Stimulated activated effector memory CD8-positive, alpha-beta T cell treated with anti-CD3 and anti-CD28 coated beads, Interleukin-12 subunit alpha, Interleukin-12 subunit beta, amount 100 ng/mL, for 72 hours (primary cell): Measurements from ENCODE around the gene TMEM212.

Experiments
- ATAC-seq: fragments of 150-1000 bp; cut with Tn5 transposase; 2 replicates; pipeline ENCODE4 v1.10.0; 2021
- DNase-seq, 2 donors: peaks; one replicate each; pipeline ENCODE4 v3.0.0; 2021 to 2022; ENCODE audit warnings: low spot score in 2 of 2
- H3K27ac Mint-ChIP-seq: one replicate; pipeline ENCODE4 v1.8.0; 2022; ENCODE audit warnings: mild to moderate bottlenecking, mixed read lengths
- H3K36me3 Mint-ChIP-seq: one replicate; pipeline ENCODE4 v1.8.0; 2022; ENCODE audit warnings: mild to moderate bottlenecking, mixed read lengths
- H3K4me1 Mint-ChIP-seq: one replicate; pipeline ENCODE4 v1.8.0; 2022; ENCODE audit warnings: mixed read lengths
- H3K4me3 Mint-ChIP-seq: one replicate; pipeline ENCODE4 v1.8.0; 2022; ENCODE audit warnings: mild to moderate bottlenecking, mixed read lengths
- H3K9me3 Mint-ChIP-seq: one replicate; pipeline ENCODE4 v1.8.0; 2022; ENCODE audit warnings: mixed read lengths

Gene TMEM212

DNA sequence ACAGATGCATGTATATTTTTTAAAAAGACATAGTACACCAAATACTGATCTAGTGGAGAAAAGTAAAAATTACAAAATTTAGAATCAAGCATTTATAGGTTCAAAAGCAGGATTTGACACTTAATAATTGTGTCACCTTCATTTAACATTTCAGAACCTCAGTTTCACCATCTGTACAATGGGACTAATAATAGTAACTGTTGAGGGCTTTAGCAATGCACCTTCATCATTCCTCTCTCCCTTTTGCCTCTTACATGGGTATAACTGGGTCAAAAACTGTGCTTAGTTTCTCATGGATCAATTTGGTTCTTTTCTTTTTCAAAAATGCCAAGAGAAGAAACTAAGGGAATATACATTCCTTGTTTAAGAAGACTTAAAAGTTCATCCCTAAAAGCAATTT is 5.5 kb upstream of the TMEM212 start:
- ATAC-seq (no peak), DNase-seq (no peak)
- Mint-ChIP-seq H3K27ac (no peak overlapping the region), H3K9me3 (no peaks in the 10 kb centered on the region), H3K4me1 (no peaks in the 10 kb centered on the region), H3K4me3 (no peak overlapping the region), H3K36me3 (no peaks in the 10 kb centered on the region)

DNA sequence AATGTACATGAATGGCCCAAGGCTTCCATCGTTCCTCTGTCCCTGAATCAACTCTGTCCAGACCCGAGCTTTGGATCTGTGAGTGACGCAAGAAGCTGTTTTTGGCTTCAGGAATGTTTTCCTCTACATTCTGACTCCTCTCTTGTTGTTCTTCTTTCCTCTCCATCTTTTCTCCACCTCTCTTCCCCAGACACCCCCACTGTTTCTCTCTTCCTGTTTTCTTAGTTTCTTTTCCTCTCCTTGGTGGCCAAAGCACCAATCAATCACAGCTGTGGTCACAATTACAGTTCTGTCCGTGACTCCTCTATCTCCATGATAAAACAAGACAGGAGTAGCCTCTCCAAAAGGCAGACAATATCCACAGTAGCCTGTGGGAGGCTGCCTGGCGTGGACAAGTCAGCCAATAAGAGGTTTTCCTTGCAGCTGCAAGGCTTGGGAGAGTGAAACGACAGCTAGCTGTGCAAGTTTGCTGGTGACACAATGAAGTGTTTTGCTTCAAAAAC is 4.9 kb upstream of the TMEM212 start:
- Mint-ChIP-seq H3K4me1 (no peaks in the 10 kb centered on the region), H3K9me3 (no peaks in the 10 kb centered on the region), H3K36me3 (no peaks in the 10 kb centered on the region), H3K27ac (no peak overlapping the region), H3K4me3 (no peak overlapping the region)
- ATAC-seq (no peak), DNase-seq (no peak)

DNA sequence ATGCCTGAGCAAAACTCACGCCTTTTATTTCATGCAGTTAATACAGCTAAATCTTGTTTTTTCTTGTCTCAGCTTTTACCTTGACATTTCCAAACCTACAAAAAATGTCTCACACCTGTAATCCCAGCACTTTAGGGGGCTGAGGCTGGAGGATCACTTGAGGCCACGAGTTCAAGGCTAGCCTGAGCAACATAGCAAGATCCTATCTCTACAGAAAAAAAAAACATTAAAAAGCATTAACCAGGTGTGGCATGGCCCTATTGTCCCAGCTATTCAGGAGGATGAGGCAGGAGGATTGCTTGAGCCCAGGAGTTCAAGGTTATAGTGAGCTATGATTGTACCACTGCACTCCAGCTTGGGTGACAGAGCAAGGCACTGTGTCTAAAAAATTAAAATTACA is 3.9 kb upstream of the TMEM212 start:
- Mint-ChIP-seq H3K9me3 (no peaks in the 10 kb centered on the region), H3K27ac (no peak overlapping the region), H3K4me1 (no peaks in the 10 kb centered on the region), H3K4me3 (no peak overlapping the region), H3K36me3 (no peaks in the 10 kb centered on the region)
- ATAC-seq (no peak), DNase-seq (no peak)

DNA sequence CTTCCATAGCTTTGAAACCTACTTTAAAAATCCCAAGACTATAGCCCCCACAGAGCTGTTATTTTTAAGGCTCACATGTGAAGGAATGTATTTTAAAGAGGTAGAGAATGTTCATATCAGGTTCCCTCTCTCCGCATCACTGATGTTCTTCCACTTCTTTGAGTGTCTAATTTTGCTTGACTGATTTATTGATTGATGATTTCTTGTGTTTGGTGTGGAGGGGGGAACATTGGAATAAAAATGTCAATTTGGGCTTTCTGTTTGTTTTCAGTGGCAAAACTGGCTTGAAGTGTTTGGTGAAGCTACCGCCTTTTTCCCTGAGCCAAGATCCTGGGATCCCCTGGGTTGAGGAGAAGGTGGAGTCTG is 2.7 kb upstream of the TMEM212 start:
- Mint-ChIP-seq H3K27ac (no peak overlapping the region), H3K9me3 (no peaks in the 10 kb centered on the region), H3K4me3 (no peak overlapping the region), H3K36me3 (no peaks in the 10 kb centered on the region), H3K4me1 (no peaks in the 10 kb centered on the region)
- ATAC-seq (no peak), DNase-seq (no peak)

DNA sequence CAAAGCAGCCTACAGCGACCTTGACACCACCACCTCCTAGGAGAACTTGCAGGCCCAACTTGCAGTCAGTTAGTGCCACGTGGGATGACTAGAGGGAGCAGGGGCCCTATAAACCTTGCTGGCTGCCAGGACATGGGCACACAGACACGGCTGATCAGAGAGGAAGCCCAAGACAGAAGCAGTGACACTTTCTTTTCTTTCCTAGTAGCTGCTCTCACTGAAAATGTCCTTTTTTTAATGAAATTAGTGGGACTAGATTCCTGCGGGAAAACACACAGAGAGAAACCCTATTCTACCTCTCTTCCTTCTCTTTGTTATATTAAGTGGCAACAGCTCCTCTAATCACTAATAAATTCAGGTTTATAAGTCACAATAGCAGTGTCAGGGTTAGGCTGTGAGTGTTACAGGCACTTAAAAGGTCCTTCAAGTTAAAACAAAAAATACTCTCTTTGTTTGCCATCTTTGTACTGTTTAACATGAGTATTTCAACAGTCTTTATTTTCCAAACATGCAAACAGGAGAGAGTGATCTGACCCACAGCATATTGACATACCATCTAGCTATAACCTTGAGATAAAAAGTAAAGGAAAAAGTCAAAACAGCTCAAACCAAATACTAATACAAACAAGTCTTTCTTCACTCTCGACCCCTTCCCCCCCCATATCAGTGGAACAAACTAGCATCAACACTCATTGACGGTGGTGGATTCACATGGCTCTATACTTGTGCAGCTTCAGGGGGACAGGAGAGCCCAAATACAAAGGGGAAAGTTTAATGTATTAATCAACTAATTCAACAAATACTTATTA is 2.1 kb upstream of the TMEM212 start:
- H3K9me3 Mint-ChIP-seq = no peaks in the 10 kb centered on the region
- no peak for DNase-seq
- no peak overlapping the region for H3K4me3 Mint-ChIP-seq
- no peaks in the 10 kb centered on the region for H3K4me1 Mint-ChIP-seq
- H3K27ac Mint-ChIP-seq = no peak overlapping the region
- no peak for ATAC-seq
- H3K36me3 Mint-ChIP-seq = no peaks in the 10 kb centered on the region

DNA sequence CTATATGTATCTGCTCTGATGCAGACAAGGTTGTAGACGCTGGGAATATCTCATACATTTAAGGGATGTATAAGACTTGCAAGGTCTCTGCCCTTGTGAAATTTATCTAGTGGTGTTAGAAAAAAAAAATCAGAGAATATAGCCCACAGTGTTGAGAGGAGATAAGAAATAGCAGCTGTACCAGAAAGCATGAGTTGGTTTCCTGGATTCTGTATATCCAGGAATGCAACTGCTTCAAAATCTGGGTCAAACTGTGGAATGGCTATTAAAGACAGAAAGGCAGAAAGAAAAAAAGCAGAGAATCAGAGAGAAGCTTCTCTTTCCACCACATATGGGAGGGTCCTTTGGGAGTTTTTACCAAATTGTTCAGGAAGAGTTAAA is 1.5 kb upstream of the TMEM212 start:
- H3K4me3 Mint-ChIP-seq = no peak overlapping the region
- H3K9me3 Mint-ChIP-seq = no peaks in the 10 kb centered on the region
- H3K4me1 Mint-ChIP-seq = no peaks in the 10 kb centered on the region
- ATAC-seq (no peak), DNase-seq (no peak)
- H3K27ac Mint-ChIP-seq = no peak overlapping the region
- no peaks in the 10 kb centered on the region for H3K36me3 Mint-ChIP-seq

DNA sequence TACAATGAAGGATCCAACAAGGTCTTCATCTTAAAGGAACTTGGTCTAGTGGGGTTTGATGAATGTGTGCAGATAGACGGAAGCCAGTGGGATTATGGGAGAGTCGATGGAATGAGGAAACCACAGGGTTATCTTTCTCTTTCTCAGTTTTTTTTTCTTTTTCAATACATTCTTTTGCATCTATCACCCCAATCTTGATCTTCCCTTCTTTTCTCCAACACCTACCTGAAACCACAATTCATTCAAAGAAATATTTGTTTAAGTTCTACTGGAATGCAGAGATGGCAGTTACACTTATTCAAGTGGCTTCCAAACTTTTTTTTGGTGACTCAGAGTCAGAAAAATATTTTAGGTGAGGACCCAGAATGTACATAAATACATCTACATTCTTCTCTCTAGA is 1.7 kb downstream of the TMEM212 start:
- Mint-ChIP-seq H3K4me1 (no peaks in the 10 kb centered on the region), H3K4me3 (no peak overlapping the region), H3K36me3 (no peaks in the 10 kb centered on the region), H3K9me3 (no peaks in the 10 kb centered on the region), H3K27ac (no peak overlapping the region)
- ATAC-seq (no peak), DNase-seq (no peak)

DNA sequence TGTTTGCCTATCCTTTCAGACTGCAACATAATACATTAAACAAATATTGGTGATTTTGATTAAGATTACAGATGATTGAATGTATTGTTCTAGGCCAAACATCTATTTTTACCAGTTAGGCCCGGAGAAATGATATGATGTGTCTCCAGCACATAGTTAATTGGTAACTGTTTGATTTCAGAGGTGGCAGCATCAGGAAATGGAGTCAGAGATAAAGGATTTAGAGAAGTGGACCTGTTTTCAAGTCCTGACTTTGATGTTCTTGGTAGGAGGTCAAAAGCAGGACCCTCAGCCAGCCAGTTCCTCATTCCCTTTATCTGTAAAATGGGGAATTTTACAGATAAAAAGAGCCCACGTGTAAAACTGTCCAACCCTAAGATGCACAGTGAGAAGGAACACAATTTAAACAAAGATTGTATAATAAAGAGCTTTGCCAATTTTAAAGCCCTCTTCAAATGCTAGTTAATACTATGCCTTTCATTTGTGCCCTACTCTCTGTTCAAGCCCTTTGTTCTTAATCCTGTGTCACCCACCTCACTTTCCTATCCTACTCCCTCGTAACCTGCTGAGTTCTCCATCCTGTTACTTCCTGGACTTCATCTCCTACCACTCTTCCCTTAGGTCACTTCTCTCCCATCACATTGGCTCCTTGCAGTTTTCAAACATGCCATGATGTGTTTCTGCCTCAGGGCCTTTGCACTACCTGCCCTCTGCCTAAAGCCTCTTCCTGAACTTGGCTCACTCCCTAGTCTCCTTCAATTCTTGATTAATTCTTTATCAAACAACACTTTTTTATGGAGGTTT is 2.5 kb downstream of the TMEM212 start:
- Mint-ChIP-seq H3K27ac (peak overlapping the region; percentile 2), H3K9me3 (no peaks in the 10 kb centered on the region), H3K4me3 (no peak overlapping the region), H3K4me1 (no peaks in the 10 kb centered on the region), H3K36me3 (no peaks in the 10 kb centered on the region)
- DNase-seq = no peak
- ATAC-seq = no peak

DNA sequence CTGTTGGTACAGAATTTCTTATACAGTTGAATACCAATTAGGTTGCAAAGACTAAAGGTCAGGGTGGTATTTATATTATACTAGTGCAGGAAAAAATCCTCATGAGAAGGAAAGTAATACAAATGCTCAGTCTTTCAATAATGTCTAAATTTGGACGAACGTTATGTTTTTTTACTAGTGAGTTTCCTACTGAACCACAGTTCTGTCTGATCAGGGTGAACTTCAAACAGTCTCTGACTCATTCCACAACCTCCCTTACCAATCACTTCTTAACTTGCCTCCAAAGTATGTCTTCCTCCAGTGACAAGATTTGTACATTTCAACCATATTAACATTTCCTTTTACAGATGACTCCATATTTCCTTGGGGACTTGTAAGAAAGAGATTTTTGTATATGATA is 3.4 kb downstream of the TMEM212 start:
- peak; percentile 96 for ATAC-seq

DNA sequence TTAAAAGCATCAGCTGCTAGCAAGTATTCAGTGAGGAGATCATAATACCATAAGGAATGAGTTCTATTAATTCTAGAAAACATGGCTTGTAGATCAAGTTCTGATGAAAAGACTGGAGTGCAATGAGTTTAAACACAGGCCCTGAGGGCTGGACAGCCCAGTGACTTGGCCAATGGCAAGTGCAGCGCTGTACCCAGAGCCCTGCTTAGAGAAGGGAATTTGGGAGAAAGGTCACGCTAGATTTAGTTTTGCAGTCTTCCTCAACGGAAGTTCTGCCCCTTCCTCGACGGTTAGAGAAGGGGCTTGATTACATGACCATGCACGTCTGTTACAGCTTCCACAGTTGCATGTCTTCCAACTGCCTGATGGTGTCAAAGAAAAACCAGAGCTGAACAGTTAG is 4.0 kb downstream of the TMEM212 start:
- Mint-ChIP-seq H3K4me3 (no peak overlapping the region), H3K36me3 (no peaks in the 10 kb centered on the region), H3K27ac (no peak overlapping the region), H3K4me1 (no peaks in the 10 kb centered on the region), H3K9me3 (no peaks in the 10 kb centered on the region)
- DNase-seq (no peak), ATAC-seq (no peak)

More for the DNA sequence above, 3.4 kb downstream of the TMEM212 start:
- Mint-ChIP-seq H3K9me3 (no peaks in the 10 kb centered on the region), H3K4me3 (no peak overlapping the region), H3K4me1 (no peaks in the 10 kb centered on the region), H3K27ac (no peak overlapping the region), H3K36me3 (no peaks in the 10 kb centered on the region)
- no peak for DNase-seq

DNA sequence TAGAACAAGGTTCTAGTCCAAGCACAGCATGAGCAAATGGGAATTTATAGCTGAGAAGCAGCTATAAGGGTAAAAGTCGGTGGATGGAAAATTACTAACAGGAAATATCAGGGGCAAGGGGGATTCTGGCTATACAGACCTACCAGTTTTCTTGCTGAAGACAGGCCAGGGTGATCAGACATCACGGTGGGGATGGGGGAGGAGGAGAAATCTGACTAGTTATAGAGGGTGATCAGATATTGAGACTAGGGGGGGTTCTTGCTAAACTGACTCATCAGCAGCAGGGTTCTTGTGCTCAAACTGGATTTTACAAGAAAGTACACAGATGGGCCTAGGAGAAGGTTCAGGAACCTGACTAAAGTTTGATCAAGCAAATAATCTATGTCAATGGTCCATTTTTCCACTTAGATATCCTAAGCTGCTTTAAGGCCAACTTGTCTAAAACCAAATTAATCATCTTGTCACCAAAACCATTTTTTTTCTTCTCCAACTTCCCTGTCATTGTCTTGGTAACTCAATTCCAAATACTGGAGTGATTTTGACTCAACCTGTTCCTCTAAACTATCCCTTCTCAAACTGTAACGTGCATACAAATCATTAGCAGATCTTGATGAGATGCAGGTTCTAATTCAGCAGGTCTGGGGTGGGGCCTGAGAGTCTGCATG is 4.6 kb downstream of the TMEM212 start:
- DNase-seq = no peak
- Mint-ChIP-seq H3K36me3 (no peaks in the 10 kb centered on the region), H3K9me3 (no peaks in the 10 kb centered on the region), H3K27ac (no peak overlapping the region), H3K4me1 (no peaks in the 10 kb centered on the region), H3K4me3 (no peak overlapping the region)
- no peak for ATAC-seq

DNA sequence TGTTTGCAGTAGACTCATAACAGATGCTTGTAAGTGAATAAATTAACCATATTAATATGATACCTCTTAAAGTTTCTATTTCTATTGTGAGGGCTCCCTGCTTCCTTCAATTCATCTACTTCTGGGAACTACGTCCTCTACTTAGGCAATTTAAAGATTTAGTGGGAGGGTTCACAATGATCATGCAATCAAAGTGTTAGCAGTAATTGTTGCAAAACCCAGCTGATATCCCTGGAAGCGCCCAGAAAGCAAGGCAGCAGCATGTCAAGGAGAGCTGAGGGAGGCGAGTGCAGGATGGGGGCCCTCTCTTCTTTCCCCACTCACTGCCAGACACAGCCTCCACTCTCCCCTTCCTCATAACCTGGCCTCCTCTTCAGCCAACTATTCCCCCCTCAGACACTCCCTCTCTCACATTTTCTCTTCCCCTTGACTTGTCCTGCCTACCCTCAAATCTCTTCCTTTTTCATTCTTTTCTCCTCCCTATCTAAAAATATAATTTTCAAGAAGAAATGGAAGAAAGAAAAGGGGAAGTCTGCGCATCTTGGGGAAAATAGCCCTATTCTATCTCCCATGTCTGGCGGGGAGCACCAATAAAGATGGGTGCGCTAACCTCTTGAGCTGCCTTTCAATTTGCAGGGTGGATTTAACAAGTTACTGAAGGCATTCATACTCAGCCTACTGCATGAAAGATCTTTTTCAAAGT is 6.6 kb downstream of the TMEM212 start:
- H3K4me3 Mint-ChIP-seq = no peak overlapping the region
- ATAC-seq (no peak), DNase-seq (no peak)
- no peaks in the 10 kb centered on the region for H3K36me3 Mint-ChIP-seq
- peaks cover 8% of the 10 kb centered on the region for H3K9me3 Mint-ChIP-seq
- no peak overlapping the region for H3K27ac Mint-ChIP-seq
- H3K4me1 Mint-ChIP-seq = no peaks in the 10 kb centered on the region

DNA sequence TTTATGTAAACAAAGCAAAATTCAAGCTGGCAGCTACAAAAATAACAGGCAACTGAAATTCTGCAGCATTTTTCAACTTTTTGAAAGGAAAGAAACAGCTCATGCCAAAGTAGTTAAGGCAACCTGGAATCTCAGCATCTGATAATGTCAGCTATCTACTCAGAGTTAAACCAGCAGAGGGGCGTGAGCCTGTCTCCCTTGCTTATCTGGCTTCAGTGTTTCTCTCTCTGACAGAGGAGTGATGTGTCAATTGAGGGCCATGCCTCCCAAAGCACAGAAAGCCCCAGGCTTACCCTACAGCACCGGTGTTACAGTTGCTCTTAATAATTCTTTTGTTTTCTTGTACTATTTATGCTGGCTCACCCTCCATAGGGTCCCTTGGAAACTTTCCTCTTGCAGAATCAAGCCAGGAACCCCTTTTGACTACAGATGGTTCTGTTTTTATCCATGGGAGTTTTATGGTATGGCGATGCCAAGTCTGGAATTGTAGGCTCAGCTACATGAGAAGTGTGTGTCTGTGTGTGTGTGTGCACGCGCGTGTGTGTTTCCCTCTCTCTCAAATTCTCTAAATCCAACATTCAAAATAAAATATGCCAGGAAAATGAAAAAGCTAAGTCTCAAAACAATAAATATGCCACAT is 7.3 kb downstream of the TMEM212 start:
- no peak for ATAC-seq

DNA sequence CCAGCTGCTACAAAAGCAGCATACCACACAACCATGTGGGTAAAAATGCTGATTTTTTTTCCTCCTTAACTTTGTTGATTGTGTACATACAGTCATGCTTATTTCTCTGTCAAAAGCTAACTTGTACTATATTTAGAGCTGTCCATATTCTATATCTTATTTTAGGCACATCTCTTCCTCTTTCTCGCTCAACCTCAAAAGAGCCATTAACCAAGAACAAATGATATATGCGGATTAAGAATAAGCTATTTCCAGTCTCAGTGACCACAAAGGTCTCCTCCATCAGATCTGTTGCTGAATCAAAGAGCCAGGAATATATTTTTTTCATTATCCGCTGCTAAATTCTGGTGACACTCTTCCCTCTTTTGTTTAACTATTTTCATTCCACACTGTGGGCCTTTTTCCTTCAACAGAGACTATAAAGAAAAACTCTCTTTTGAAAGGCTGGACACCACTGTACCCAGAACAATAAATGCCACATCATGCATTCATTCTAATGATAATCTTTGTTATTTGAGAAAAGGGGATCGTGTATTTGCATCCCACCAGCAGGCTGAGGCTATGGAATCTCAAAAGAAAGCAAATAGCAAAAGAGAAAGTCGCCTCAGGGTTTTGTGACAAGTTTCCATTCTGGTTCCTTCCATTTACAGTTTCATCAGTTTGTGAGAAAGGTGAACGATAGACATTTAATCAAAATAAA is 8.0 kb downstream of the TMEM212 start:
- DNase-seq (no peak), ATAC-seq (no peak)
- Mint-ChIP-seq H3K27ac (no peak overlapping the region), H3K9me3 (peaks cover 8% of the 10 kb centered on the region), H3K4me3 (no peak overlapping the region), H3K4me1 (no peaks in the 10 kb centered on the region), H3K36me3 (no peaks in the 10 kb centered on the region)

More for the DNA sequence above, 7.3 kb downstream of the TMEM212 start:
- H3K4me1 Mint-ChIP-seq = no peaks in the 10 kb centered on the region
- H3K9me3 Mint-ChIP-seq = peaks cover 8% of the 10 kb centered on the region
- H3K27ac Mint-ChIP-seq = no peak overlapping the region
- no peaks in the 10 kb centered on the region for H3K36me3 Mint-ChIP-seq
- no peak for DNase-seq
- no peak overlapping the region for H3K4me3 Mint-ChIP-seq
